Ammon's horn (tissue), 1 donor: ENCODE measurements around the gene SCGB3A1.

ENCODE experiments used
- DNase-seq: peaks from one replicate; pipeline ENCODE4 v3.0.0-alpha.2; 2016; ENCODE audit warnings: low spot score

The SCGB3A1 gene, protein sequence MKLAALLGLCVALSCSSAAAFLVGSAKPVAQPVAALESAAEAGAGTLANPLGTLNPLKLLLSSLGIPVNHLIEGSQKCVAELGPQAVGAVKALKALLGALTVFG

DNA sequence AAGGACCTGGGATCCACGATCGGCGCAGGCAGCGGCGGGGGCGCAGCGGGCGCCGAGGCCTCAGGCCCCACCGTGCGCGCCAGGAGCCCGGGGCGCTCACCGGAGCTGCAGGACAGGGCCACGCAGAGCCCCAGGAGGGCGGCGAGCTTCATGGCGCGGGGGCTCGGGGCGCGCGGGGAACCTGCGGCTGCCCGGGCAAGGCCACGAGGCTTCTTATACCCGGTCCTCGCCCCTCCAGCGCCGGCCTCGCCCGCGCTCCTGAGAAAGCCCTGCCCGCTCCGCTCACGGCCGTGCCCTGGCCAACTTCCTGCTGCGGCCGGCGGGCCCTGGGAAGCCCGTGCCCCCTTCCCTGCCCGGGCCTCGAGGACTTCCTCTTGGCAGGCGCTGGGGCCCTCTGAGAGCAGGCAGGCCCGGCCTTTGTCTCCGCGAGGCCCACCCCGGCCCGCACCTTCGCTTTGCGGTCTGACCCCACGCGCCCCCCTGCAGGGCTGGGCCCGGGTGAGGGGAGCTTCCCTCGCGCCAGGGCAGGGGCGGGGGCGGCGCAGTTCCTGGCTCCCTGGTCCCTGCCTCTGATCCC, at the start of gene SCGB3A1:
Gene SCGB3A1 (minus strand): TSS at position 189 of the 577 bp plus-strand sequence. CDS start 37 bp downstream, at position 152.
- no peak for DNase-seq

DNA sequence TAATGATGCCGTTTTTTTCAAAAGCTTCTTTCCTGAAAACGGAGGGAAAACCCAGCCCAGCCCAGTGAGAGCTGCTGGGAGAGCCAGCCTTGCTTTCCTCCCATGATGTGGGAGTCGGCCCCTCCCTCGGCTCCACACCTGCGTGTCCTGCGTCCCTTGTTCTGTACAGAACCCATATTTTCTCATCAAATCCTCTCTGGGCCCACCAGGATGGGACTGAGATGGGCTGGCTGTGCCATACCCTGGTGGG, 49.2 kb upstream of the SCGB3A1 start:
- no peak for DNase-seq

DNA sequence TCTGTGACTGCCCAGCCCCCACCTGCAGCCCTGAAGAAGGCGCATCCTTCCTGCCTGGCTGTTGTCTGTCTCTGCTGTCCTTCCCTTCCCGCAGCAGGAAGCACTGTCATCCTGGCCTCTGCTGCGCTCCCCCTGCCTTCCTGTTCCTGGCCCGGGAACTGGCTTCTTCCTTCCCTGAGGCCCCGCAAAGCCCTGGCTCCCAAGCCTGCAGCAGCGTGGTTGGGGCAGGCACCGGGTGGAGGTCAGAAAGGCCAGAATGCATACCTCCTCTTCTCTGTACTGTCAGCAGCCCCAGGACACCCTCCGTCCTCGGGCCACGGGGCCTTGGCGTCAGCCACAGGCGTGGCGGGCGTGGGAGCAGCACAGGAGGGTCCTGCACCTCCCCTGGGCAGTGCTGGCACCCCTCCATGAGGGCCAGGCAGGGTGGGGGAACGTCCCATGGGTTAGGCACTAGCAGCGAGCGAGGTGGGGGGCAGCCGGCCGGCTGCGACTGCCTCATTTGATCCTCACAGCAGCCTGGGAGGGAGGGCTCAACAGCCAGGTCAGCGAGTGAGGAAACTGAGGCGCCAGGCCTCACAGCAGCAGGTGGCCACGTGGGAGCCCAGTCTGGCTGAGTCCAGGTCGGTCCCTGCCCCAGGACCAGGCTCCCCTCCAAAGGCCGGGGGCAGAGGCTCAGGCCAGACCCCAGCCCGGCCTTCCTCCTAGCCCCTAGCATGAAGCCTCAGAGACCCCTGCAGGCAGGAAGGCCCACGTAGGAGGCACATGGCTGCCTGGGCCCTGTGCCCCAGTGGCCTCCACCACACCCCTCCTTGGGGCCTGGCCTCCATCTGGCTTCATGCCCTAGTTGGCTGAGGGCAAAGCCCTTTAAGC, 48.7 kb upstream of the SCGB3A1 start:
- no peak for DNase-seq

DNA sequence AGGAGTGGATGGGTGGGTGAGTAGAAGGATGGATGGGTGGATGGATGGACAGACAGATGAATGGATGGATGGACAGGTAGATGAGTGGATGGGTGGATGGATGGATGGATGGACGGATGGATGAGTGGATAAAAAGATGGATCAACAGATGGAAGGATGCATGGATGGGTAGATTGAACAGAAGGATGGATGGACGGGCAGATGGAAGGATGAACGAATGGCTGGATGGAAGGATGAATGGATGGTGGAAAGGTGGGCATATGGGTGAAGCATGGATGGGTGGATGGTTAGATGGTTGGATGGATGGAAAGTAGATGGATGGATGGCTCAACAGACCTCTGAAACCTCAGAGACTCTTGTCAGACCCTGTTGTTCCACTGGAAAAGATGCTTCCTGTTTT, 48.0 kb upstream of the SCGB3A1 start:
- DNase-seq, result no peak

DNA sequence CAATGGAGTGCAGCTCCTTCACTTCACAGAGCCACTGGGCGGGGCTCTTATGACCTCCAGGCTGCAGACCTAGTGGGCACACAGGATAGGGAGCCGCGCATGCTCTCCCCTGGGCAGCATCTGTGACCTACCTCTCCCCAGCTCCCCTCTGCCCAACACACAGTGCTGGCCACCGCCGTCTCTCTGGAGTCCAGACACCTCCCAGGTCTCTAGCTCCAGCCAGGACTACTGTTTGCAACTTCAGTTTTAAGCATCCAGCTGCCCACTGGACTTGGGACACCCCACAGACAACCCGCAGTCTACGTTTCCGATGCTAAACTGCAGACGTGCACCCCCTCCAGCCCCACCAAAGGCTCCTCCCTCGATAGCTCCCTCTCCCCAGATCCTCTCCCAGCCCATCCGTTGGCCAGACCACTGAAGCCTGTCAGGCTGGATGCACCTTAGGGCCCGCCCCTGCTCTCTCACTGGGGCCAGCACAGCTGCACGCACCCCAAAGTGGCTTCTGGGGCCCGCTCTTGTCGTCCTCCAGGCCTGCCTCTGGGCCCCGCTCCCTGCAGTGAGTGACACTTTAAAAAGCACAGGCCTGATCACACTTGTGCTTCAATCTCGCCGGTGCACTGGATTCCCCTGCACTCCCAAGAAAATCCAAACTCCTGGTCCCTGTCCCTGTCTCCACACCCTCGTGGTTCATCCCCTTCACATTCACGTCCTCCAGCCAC, 46.8 kb upstream of the SCGB3A1 start:
- no peak for DNase-seq

DNA sequence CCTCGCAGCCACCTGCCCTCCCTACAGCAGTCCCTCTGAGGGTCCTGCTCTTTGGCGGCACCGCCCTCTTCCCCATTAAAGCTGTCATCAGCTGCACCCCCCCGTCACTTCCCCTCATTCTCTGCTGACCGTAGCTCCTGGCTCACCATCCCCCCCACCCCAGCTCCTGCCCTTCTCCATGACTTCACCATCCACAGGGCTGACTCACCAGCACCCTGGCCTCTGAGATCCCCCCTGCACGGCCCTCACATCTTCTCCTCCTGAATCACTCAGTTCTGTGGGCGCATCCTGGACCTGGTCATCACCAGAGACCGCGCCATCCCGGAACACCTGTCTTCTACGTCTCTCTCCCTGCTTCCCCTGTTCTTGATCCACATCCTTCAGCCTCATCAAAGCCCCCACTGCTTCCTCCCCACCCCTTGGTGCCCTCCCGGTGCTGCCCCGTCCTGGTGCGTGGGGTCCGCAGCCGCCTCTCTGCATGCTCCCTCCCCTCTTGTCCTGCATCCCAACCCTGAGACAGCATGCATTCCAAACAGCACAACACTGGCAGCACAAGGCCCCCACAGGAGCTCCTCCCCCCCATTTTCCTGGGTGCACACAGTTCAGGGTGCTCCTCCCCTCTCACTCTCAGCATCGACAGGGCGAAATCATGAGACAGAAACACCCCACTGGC, 45.2 kb upstream of the SCGB3A1 start:
- DNase-seq, result no peak

DNA sequence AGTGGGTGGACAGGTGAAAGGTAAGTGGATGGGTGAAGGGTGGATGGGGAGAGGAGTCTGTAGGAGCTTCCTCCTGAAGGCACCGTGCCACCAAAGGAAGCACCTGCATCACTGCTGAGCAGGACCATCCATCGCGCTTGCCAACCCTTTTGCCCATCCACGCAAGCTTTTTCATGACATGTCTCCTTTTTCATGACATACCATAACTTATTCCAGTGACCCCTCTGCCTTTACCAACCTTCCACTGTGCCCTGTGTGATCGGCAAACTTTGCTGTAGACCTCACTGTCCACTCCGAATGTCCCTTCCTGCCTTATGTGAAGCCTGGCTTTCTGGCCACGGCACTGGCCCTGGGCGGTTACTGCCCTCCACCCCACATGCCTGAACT, 44.7 kb upstream of the SCGB3A1 start:
- DNase-seq, result no peak

DNA sequence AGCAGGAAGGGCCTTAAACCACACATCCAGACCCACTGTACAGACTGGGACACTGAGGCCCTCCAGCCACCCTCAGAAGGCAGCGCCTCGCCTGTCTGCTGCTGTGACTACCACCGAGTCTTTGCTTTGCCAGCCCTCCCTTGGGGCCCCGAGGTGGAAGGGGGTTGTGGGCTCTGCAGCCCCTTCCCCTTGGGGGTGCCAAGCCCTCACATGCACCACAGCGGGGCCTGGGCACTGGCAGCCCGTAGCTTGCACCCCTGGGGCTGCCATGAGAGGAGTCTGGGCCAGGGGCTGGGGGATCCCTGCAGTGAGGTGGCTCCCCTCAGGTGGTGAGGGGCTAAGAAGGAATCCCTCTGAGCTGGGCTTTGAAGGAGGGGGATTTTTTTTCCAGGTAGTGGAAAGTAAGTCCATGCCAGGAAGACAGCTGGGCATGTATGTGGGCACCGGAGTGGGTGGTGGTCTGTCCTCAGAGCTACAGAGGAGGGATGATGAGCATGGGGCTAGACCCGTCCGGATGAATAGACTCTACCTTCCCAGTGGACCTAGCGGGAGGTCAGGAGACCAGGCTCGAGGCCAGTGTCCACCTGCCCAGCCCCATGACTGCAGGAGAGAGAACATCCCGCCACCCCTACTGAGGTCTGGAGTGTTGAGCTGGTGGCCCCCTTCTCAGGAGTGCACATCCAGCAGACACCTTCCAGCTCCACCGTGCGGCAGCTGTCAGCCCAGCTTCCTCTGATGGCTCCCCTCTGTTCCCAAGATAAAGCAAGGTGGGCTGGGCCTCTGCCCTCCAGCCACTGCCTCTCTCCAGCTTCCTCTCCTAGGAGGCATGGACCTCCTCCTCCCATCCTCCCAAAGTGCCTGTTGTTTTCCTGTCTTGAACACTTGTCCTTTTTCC, 42.2 kb upstream of the SCGB3A1 start:
- DNase-seq, result no peak

DNA sequence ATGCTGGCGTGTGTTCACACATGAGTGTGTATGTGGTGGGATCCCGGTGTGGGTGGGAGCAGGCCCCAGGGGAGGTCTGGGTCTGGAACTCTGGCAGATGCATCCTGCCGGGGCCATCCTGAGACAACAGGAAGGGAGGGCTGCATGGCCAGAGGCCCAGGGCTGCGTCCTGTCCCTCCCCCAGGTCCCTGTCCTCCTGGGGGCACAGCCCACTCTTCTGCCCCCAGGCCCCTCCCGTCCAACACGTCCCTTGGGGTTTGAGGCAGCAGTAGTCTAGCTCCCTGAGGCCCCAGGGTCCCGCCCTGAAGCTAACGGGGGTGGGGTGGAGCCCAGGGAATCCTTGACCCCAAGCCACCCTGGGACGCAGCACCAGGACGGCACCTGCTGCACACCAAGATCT, 41.5 kb upstream of the SCGB3A1 start:
- DNase-seq, result no peak

DNA sequence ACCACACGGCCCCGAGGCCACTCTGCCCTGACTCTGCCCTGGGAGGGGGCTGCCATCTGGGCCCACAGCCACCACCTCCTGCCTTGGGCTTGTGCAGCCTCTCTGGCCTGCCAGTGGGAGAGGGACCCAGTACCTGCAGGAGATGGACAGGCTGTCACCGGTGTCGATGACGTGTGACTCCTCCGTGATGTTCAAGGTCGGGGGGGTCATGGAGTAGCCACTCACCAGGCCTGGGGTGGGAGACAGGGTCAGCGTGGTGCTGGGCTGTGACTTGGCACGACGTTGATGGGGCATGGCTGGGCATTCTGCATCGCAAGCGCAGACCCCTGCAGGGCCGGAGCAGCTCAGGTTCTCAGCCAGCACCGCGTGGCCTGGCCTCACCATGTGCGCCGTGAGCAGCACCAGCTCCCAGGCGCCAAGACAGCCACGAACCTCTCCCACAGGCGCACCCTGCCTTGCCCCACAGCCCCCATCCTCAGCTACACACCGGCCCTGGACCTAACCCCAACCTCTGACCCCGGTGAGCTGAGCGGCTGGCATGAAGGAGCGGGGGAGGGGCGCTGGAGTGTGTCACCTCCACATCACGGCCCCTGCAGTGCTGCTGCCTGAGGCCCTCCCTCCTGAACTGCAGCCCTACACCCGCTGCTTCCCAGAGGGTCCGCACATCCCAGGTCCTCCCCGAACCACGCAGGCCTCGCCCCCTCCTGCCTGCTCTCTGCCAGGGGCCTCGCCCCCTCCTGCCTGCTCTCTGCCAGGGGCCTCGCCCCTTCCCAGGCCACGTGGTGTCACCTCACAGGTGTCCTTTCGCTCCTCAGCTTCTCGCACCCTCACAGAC, 40.5 kb upstream of the SCGB3A1 start:
- no peak for DNase-seq

DNA sequence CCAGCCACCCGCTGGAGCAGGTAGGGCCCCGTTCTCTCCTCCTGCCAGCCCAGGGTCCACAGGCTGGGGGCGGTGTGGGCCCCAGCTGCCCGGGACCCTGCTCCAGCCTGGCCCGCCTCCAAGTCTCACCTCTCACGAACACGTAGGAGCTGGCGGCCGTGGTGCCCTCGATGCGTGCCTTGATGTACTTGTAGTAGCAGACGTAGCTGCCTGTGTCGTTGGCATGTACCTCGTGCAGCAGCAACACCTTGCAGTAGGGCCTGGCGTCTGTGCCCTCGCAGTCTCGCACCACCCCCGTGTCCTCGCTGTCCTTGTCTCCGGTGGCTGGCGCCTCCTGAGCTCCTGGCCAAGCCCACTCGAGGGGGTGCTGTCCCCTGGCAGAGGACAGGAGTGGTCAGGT, 39.1 kb upstream of the SCGB3A1 start:
- no peak for DNase-seq

DNA sequence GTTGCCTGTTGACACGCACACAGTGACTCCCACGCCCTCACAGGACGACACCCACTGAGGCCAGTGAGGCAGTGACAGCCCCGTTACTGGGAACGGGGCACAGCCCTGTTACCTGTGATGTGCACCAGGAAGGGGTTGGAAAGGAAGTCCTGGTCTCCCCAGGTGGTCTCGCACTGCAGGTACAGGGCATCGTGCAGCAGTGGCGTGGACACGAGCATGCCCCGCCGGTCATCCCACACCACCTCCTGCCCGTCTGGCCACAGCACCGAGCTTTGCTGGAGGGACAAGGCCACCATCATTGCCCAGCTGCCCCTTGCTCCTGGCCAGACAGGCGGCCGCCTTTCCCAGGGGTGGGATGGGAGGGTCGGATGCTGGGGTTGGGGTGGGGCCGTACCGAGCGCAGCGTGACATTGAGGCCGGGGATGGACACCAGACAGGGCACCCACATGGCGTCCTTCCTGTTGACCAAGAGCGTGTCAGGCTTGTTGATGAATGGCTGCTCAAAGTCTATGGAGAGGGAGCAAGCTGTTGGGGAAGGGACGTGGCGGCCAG, 38.6 kb upstream of the SCGB3A1 start:
- DNase-seq, result no peak

DNA sequence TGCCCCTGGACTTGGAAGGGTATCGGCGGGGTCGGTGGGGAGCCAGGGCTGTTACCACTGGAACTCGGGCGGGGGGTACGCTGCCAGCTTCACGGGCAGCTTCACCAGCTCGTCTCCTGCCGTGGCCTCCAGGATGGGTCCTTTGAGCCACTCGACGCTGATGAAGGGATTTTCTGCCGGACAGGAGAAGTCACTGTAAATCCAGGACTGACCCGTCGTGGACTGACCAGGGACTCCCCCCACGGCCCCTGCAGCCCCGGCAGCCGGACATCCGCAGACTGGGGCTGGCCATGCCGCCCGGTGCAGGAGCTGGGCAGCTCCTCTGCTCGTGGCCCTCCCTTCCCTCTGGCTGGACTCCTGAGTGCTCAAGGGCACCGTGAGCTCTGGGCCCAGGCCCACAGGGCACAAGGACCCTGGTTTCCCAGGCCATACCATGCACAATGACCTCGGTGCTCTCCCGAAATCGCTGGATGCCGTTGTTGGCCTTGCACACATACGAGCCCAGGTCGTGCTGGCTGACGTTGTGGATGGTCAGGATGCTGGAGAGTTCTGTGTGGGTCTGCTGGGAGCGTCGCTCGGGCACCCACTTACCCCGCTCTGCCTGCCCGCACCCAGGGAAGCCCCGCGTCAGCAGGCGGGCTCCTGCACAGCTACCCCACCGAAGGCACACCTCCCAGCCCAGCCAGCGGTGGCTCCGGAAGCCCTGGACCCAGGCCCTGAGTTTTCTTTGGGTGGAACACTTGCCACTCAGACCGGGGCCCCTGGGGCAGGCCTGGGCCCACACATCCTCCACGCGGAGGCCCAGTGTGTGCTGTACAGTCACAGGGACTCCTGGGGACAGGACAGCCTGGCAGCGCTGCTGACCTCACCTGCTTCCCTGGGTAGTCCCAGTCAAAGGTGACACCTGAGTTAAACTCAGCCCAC, 37.8 kb upstream of the SCGB3A1 start:
- DNase-seq, result no peak

DNA sequence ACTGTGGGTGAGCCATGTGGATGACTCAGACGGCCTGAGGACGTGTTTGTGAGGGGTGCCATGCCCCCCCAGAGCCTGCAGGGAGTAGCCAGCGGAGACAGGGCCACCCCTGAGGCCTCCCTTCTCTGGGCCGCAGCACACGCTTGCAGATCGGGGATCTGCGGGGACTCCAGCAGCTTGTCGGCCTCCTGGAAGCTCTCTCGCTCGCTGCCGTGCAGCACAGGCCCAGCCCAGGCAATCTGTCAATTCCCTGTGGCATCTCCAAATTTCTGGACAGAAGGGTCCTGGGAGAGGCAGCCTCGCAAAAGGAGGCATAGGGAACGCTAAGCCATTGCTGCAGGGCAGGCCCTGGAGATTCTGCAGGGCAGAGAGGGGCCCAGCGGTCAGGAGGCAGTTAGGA, 36.9 kb upstream of the SCGB3A1 start:
- DNase-seq, result no peak

DNA sequence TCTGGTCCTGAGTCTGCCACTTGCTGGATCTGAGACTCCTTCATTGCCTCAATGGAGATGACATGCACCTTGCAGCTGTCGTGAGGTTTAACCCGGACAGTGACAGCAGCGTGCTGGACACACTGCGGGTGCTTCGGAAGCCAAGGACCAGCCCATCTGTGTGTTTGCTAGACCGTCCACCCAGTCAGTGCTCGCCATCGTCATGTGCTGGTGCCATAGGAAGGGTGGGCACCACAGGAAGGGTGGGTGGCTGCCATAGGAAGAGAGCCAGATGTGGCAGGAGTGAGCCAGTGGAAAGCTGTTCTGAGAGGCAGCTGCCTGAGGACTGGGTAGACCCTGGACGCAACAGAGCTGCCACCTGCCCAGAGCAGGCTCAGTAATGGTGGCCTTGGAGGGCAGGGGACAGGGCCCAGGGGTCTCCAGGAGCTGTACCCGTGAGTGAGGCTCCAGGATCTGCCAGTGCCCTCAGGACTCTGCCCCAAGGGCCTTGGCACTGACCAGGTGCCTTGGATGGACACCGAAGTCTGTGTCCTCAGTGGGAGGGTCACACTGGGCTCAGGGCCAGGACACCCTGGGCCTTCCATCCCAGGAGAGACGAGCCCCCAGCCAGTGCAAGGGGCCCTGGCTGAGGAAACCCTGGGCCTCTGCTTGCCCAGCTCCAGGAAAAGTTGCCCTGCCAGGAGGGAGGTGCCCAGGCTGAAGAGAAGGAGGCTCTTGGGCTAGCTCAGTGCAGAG, 36.3 kb upstream of the SCGB3A1 start:
- no peak for DNase-seq

DNA sequence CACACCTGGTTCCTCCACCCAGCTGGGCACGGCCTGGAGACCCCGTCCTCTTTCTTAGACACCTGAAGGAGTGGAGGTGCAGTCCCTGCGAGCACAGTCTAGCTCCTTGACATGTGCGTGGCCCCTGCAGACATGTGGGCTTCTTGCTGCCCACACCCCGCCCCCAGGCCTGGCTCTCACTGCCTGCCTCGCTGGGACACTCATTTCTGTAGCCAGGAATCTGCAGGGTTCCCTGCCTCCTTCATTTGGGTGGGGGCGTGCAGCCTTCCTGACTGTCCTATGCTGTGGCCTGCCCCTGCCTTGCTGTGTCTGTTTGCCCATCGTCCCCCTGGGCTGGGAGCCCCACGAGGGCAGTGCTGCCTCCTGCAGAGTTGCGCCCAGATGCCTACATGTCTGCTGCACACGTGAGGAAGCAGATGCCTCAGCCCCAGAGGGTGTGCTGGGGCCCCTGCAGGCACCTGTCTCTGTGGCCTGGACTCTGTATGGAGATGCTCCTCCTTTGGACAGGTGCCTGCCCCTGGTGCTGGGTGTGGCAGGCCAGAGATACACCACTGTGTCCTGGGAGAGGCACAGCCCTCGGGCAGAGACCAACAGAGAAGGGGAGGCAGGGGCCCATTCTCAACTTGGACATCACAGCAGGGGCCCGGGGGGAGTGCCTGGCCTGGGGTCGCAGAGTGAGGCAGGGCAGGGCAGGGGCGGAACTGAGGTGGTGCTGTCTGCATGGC, 35.5 kb upstream of the SCGB3A1 start:
- no peak for DNase-seq

DNA sequence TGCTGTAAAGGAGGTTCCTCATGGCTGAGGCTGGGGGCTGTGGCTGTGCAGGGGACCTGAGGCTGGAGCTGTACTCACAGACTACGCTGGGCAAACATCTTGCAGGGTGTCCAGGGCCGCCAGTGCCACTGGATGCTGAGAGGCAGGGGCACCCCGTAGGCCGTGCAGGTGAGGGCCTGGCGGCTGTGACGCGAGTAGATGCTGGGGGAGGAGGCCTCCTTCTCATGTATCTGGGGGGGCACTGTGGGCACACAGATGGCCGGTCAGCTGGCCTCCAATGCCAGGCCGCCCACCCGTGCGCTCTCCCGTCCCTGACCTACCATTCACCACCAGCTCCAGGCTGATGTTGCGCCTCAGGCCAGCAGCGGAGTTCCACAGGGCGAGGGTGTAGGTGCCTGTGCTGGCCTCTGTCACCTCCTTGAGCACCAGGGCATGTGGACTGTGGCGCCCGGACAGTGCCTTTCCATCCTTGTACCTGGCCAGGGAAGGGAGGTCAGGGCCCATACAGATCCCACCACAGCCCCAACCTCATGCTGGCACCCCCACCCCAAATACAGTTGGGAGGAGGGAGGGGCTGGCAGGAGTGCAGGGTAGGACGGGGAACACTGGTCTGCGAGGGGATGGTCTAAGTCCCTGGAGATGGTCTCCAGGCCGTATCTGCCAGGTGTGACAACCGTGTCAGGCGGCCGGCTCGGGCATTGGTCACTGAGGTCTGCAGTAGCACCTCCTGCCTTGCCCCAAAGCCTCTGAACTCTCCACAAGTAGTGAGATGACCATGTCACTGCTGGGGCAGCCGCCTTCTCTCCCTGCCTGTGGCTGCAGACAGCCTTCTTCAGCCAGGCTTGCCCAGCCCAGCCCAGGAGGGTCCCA, 34.7 kb upstream of the SCGB3A1 start:
- no peak for DNase-seq
